Measurements from ENCODE around the gene CCDC201.

GRCh38 chr7:45881280-45881758, 8.4 kb upstream of the CCDC201 start:
- TF ChIP-seq CTCF (IDR thresholded peaks at IDR 0.05 in 8 of 11, conservative IDR thresholded peaks at IDR 0.05 in 3 of 11) (no peak), POLR2AphosphoS5 (IDR thresholded peaks at IDR 0.05) (no peak)
